Measurements from ENCODE around the gene PSORS1C2.
"Not testable (repeated sequence)": the region's sequence is repeated elsewhere in the genome, so short reads cannot be mapped to it uniquely, and the experiment has no call there.

- not testable (repeated sequence) for TF ChIP-seq CTCF, POLR2A (IDR thresholded peaks at IDR 0.05)
Measured at GRCh38 chr6:31183287-31183686, 44.4 kb upstream of the PSORS1C2 start.
